Heart left ventricle (tissue), 16 donors: Measurements from ENCODE around the gene SMURF1. TPM values are rescaled to one million over a fixed set of nuclear protein-coding genes. Genes with fewer than 3 reads are reported as not detected.

Experiments
- ATAC-seq, 4 donors: fragments of 200-7000 bp; cut with Tn5 transposase; one replicate each; pipeline ENCODE4 v1.9.1; 2020 to 2022; ENCODE audit warnings: moderate library complexity in 4 of 4, mild to moderate bottlenecking in 3 of 4, moderate number of reproducible peaks in 1 of 4
- DNase-seq, 5 donors: peaks; one replicate each; pipeline ENCODE4 v3.0.0-alpha.2; 2020
- H3K27ac ChIP-seq, 12 donors: fragments of 200-600 bp; sonication (generic) in 4 of 12; one replicate each; pipeline versions ENCODE4 v1.5.0 to v1.8.0; 2016 to 2022; ENCODE audit warnings: mild to moderate bottlenecking in 2 of 12
- H3K27me3 ChIP-seq, 9 donors: fragments of 200-600 bp; sonication (generic) in 2 of 9; one replicate each; pipeline versions ENCODE4 v1.5.1 to v1.8.0; 2016 to 2022; ENCODE audit warnings: mild to moderate bottlenecking in 3 of 9
- H3K36me3 ChIP-seq, 9 donors: fragments of 200-600 bp; sonication (generic) in 2 of 9; one replicate each; pipeline versions ENCODE4 v1.5.0 to v1.8.0; 2018 to 2022; ENCODE audit warnings: mild to moderate bottlenecking in 2 of 9
- H3K4me1 ChIP-seq, 12 donors: fragments of 200-600 bp; sonication (generic) in 4 of 12; one replicate each; pipeline versions ENCODE4 v1.5.0 to v1.8.0; 2016 to 2022; ENCODE audit warnings: mild to moderate bottlenecking in 3 of 12
- H3K4me3 ChIP-seq, 12 donors: fragments of 200-600 bp; sonication (generic) in 4 of 12; one replicate each; pipeline versions ENCODE4 v1.5.0 to v1.8.0; 2017 to 2022; ENCODE audit warnings: mild to moderate bottlenecking in 9 of 12, moderate library complexity in 4 of 12
- H3K9me3 ChIP-seq, 12 donors: fragments of 200-600 bp; sonication (generic) in 4 of 12; one replicate each; pipeline versions ENCODE4 v1.5.0 to v1.8.0; 2016 to 2022; ENCODE audit warnings: mild to moderate bottlenecking in 1 of 12
- POLR2A ChIP-seq, 2 donors: fragments of 450-650 bp; IDR thresholded peaks; one replicate each; pipeline ENCODE4 v1.6.1; 2017; ENCODE audit warnings: antibody characterized with exemption in 2 of 2, mild to moderate bottlenecking in 2 of 2, moderate library complexity in 2 of 2
- WGBS, 4 donors: extraction: QIAGEN DNeasy Blood & Tissue Kit in 2 of 4; methylation state at CpG; one replicate each; pipeline versions ENCODE4 v1.1.5 to v1.1.7; 2013 to 2018; 5-methylcytosine and 5-hydroxymethylcytosine counted together
- intact Hi-C, 10 donors: fragments of 100-400 bp; cut with DNase I; formaldehyde crosslinking; loops; one replicate each; pipeline versions ENCODE4 v1.11.1 to v1.14.2; 2022
- polyA plus RNA-seq, 2 donors: library from polyadenylated mRNA; stranded (reverse); fragments of 200-250 nt; gene quantifications; one replicate each; pipeline ENCODE4 v1.2.3, GENCODE V29; 2013
- total RNA-seq, 9 donors: library from RNA; depleted of rRNA in 2 of 9; stranded (reverse); fragments of >200 nt in 2 of 9; fragmentation: NEBNext Ultra II Directional in 3 of 9; extraction: Animal tissue kit (Norgen Biotek cat#: 25700) in 3 of 9; gene quantifications; one replicate each; pipeline versions ENCODE4 v1.1.0 to v1.2.4, GENCODE V29; 2016 to 2023
- TF ChIP-seq, protein P1 (sequence below), 12 donors: fragments of 200-600 bp; sonication (generic) in 4 of 12; IDR thresholded peaks; one replicate each; pipeline versions ENCODE4 v1.5.0 to v1.8.0; 2018 to 2022; ENCODE audit warnings: antibody characterized with exemption in 12 of 12, mild to moderate bottlenecking in 5 of 12
- donor health status: ischemic (EF 13 %, LVEDD 7.1; RV severe dilation, severe dysfunction).
- donor health status: healthy with polysubstance abuse.
- donor health status: DM: no; HTN: yes; CAD: no.
- donor health status: DM: no; HTN: no; CAD: no.
- donor health status: ischemic (EF 25% LVEDD 6.9; RV normal size, moderate dysfunction).
- donor health status: ischemic (EF 25% LVEDD 5.7; RV mildly dilated, moderate dysfunction).
- donor health status: healthy.
- donor health status: DM: yes; HTN: yes; CAD: no.
- donor health status: ischemic (EF 35%, LVEDD 5.7; RV mildly dilated, moderate dysfunction).
- donor health status: nonischemic (EF 11% LVEDD 7.7; RV severe dilation, severe dysfunction).
- donor health status: DM: yes; HTN: yes; CAD: no.
- donor health status: PGD.
- donor health status: ischemic (EF 29% LVEDD 5.4; RV normal size, mild dysfunction).
- donor health status: nonischemic (EF 23%, LVEDD 6.1; RV moderate dilation, normal function).

SMURF1 gene
- total and polyA plus RNA-seq, 11 donors = 3.5 to 15.4 (median 12.4) TPM

DNA sequence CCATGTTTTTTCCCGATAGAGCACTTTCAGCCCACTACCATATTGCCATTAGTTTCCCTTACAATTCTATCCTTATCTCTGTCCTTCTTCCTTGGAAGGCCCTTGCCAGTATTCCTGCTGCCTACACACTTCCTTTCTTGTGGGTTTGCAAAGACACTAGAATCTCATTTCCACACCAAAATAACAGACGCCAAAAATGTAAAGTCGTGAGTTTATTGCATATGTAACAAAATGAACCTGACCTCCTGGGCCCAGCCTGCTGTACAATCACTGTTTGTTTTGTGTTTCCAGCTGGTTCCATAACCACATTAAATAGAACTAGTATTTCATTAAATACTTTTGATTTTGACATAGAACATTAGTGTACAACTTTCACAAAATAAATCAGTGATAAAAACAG, 116.7 kb downstream of the SMURF1 start:
- TF ChIP-seq, protein P1, sequence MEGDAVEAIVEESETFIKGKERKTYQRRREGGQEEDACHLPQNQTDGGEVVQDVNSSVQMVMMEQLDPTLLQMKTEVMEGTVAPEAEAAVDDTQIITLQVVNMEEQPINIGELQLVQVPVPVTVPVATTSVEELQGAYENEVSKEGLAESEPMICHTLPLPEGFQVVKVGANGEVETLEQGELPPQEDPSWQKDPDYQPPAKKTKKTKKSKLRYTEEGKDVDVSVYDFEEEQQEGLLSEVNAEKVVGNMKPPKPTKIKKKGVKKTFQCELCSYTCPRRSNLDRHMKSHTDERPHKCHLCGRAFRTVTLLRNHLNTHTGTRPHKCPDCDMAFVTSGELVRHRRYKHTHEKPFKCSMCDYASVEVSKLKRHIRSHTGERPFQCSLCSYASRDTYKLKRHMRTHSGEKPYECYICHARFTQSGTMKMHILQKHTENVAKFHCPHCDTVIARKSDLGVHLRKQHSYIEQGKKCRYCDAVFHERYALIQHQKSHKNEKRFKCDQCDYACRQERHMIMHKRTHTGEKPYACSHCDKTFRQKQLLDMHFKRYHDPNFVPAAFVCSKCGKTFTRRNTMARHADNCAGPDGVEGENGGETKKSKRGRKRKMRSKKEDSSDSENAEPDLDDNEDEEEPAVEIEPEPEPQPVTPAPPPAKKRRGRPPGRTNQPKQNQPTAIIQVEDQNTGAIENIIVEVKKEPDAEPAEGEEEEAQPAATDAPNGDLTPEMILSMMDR (IDR thresholded peaks at IDR 0.05) = no peak
- no peak for TF ChIP-seq POLR2A (IDR thresholded peaks at IDR 0.05)
- 46 to 73% (median 59%) methylated on average over 3 of the region's 3 CpGs for WGBS, 4 donors
- no peak overlapping the region for H3K4me3 ChIP-seq
- DNase-seq (peak in 1 of 5 donors; percentile 0), ATAC-seq (no peak)
- H3K36me3 ChIP-seq = peaks cover 0 to 52% (median 41%) of the 10 kb centered on the region in 9 donors
- H3K27me3 ChIP-seq = no peaks in the 10 kb centered on the region
- H3K4me1 ChIP-seq = peaks cover 0 to 42% (median 10%) of the 10 kb centered on the region in 12 donors
- intact Hi-C loops = no loop called here
- no peak overlapping the region for H3K27ac ChIP-seq
- peaks cover 0 to 5% (median 0%) of the 10 kb centered on the region in 12 donors for H3K9me3 ChIP-seq

DNA sequence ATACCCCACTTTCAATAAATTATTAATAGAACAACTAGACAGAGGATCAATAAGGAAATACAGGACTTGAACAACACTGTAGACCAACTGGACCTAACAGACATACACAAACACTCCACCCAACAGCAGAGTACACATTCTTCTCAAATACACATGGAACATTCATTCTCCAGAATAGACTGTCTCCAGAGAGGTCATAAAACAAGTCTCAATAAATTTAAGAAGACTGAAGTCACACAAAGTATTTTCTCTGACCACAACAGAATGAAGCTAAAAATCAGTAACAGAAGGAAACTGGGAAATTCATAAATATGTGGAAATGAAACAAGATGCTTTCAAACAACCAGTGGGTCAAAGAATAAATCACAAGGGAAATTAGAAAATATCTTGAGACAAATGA, 119.8 kb downstream of the SMURF1 start:
- TF ChIP-seq, protein P1 (IDR thresholded peaks at IDR 0.05) = no peak
- TF ChIP-seq POLR2A (IDR thresholded peaks at IDR 0.05) = no peak
- DNase-seq (no peak), ATAC-seq (no peak)
- Histone ChIP-seq H3K27me3 (no peaks in the 10 kb centered on the region), H3K36me3 (peaks cover 0 to 32% (median 27%) of the 10 kb centered on the region in 9 donors), H3K9me3 (no peaks in the 10 kb centered on the region), H3K4me3 (no peak overlapping the region), H3K4me1 (peaks cover 0 to 23% (median 6%) of the 10 kb centered on the region in 12 donors), H3K27ac (peak overlapping the region in 2 of 12 donors; percentile 15 to 24)
- intact Hi-C loops = no loop called here

DNA sequence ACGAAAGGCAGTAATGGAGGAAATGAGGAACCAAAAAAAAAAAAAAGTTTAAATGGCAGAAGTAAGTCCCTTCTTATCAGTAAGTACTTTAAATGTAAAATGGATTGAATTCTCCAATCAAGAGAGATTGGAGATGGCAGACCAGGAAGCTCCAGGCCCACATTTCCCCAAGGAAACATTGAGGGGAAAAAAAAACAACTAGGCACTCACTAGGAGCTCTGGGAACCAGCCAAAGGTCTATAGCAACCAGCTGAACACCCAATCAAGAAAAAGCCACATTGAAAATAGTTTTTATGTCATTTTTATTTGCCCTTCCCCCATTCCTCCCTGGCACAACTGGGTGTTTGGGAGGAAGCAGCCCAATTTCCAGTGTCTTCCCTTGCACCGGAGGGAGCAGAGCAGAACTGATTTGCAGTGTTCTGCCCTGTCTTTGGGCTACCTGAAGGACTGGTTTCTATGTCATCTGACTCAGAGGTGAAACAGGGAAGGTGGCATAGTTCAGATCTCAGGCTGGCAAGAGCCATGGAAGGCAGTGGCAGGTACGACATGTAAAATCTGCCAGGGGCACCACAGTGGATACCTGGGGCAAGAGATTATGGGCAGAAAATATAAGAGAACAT, 121.9 kb downstream of the SMURF1 start:
- ATAC-seq = no peak
- 72 to 82% (median 78%) methylated on average over 3 of the region's 3 CpGs for WGBS, 4 donors
- intact Hi-C loops = no loop called here
- Histone ChIP-seq H3K27me3 (no peaks in the 10 kb centered on the region), H3K27ac (peak overlapping the region in 2 of 12 donors; percentile 11 to 15), H3K4me1 (peaks cover 0 to 20% (median 6%) of the 10 kb centered on the region in 12 donors), H3K36me3 (peaks cover 0 to 19% (median 11%) of the 10 kb centered on the region in 9 donors), H3K4me3 (no peak overlapping the region), H3K9me3 (no peaks in the 10 kb centered on the region)
- no peak for DNase-seq
- TF ChIP-seq POLR2A (IDR thresholded peaks at IDR 0.05) = no peak
- TF ChIP-seq, protein P1 (IDR thresholded peaks at IDR 0.05) = no peak

DNA sequence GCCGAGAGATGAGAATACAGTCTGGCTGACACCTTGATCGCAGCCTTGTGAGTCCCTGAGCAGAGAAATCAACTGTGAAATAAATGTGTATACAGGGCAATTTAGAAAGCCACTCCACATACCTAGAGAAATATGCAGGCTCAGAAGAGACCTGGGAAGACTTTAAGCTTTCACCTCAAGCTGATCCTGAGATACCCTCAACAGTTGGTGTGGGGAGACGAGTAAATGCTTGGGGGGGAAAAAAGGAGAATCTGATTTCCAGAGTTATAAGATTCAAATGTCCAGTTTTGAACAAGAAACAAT, 123.5 kb downstream of the SMURF1 start:
- Histone ChIP-seq H3K27me3 (no peaks in the 10 kb centered on the region), H3K27ac (no peak overlapping the region), H3K4me1 (peaks cover 0 to 20% (median 6%) of the 10 kb centered on the region in 12 donors), H3K4me3 (no peak overlapping the region), H3K9me3 (no peaks in the 10 kb centered on the region), H3K36me3 (peaks cover 0 to 28% (median 18%) of the 10 kb centered on the region in 9 donors)
- DNase-seq (no peak), ATAC-seq (no peak)
- intact Hi-C loops = no loop called here
- WGBS, 4 donors = 76 to 97% (median 95%) methylated on average over 3 of the region's 3 CpGs
- TF ChIP-seq POLR2A (IDR thresholded peaks at IDR 0.05) = no peak
